K562 (cell line): Measurements from ENCODE around the gene SLC4A2. TPM values are rescaled to one million over a fixed set of nuclear protein-coding genes. Genes with fewer than 3 reads are reported as not detected.

Experiments used
- BRD4 ChIP-seq: fragments of 200-600 bp; sonication (generic); IDR thresholded peaks from 2 replicates; pipeline ENCODE4 v1.6.1; 2017; ENCODE audit warnings: inconsistent platforms
- CCNT2 ChIP-seq: IDR thresholded peaks from 2 replicates; pipeline ENCODE4 v1.6.1; 2011; ENCODE audit warnings: borderline replicate concordance, low read depth, mild to moderate bottlenecking, moderate library complexity, mixed read lengths, low read length; ENCODE audit not compliant: insufficient read length; ENCODE audit errors: extremely low read depth
- DACH1 ChIP-seq: fragments of 450-650 bp; IDR thresholded peaks from 2 replicates; pipeline ENCODE4 v1.6.1; 2018; ENCODE audit not compliant: partially characterized antibody
- DIDO1 ChIP-seq: fragments of 450-650 bp; IDR thresholded peaks from 2 replicates; pipeline ENCODE4 v1.6.1; 2016; ENCODE audit warnings: low read depth, missing biosample characterization, missing genetic modification characterization
- ERF ChIP-seq: fragments of 450-650 bp; formaldehyde crosslinking; IDR thresholded peaks from 2 replicates; pipeline ENCODE4 v1.4.0; 2020; ENCODE audit warnings: mild to moderate bottlenecking, mixed read lengths
- HEY1 ChIP-seq: fragments of 250-450 bp; sonication (Bioruptor Pico); IDR thresholded peaks from 2 replicates; pipeline ENCODE4 v1.5.0; 2020; ENCODE audit warnings: mild to moderate bottlenecking, moderate library complexity, borderline replicate concordance
- IRF2 ChIP-seq: sonication (generic); formaldehyde crosslinking; IDR thresholded peaks from 2 replicates; pipeline ENCODE4 v1.8.1; 2022; ENCODE audit warnings: mild to moderate bottlenecking, missing genetic modification reagents
- KDM5B ChIP-seq: fragments of 200-600 bp; sonication (generic); IDR thresholded peaks from 2 replicates; pipeline ENCODE4 v1.6.1; 2012; ENCODE audit warnings: low read depth, mild to moderate bottlenecking, moderate library complexity, low read length, control low read depth, inconsistent platforms; ENCODE audit not compliant: insufficient replicate concordance
- MLX ChIP-seq, 2 experiments: fragments of 450-650 bp in 1 of 2; sonication (generic) in 1 of 2; formaldehyde crosslinking; conservative IDR thresholded peaks; 2 replicates each; pipeline versions ENCODE4 v1.4.0 to v1.8.1; 2020 to 2022; ENCODE audit warnings: mild to moderate bottlenecking in 1 of 2, missing genetic modification reagents in 1 of 2
- MTA2 ChIP-seq: fragments of 450-650 bp; IDR thresholded peaks from 2 replicates; pipeline ENCODE4 v1.6.1; 2016; ENCODE audit warnings: low read depth
- OTX1 ChIP-seq: fragments of 450-650 bp; formaldehyde crosslinking; IDR thresholded peaks from 2 replicates; pipeline ENCODE4 v1.4.0; 2022; ENCODE audit warnings: mild to moderate bottlenecking
- PHB ChIP-seq: fragments of 250-450 bp; sonication (Bioruptor Pico); IDR thresholded peaks from 2 replicates; pipeline ENCODE4 v1.5.0; 2021
- PPARD ChIP-seq: fragments of 250-450 bp; sonication (Bioruptor Pico); IDR thresholded peaks from 2 replicates; pipeline ENCODE4 v1.8.0; 2022; ENCODE audit warnings: inconsistent platforms, mild to moderate bottlenecking, moderate library complexity
- SRSF9 ChIP-seq: fragments of 200-400 bp; formaldehyde crosslinking; IDR thresholded peaks from 2 replicates; pipeline ENCODE4 v1.6.1; 2017; ENCODE audit warnings: low read depth, low read length, borderline replicate concordance
- THRAP3 ChIP-seq: fragments of 450-650 bp; IDR thresholded peaks from 2 replicates; pipeline ENCODE4 v1.6.1; 2016; ENCODE audit warnings: mild to moderate bottlenecking, inconsistent platforms, borderline replicate concordance
- TOE1 ChIP-seq, 2 experiments: fragments of 450-650 bp in 1 of 2; sonication (generic) in 1 of 2; formaldehyde crosslinking in 1 of 2; IDR thresholded peaks; 2 replicates each; pipeline versions ENCODE4 v1.7.1 to v1.8.0; 2016 to 2022; ENCODE audit warnings: borderline replicate concordance in 2 of 2, mild to moderate bottlenecking in 2 of 2, antibody characterized with exemption in 1 of 2, inconsistent platforms in 1 of 2, low read depth in 1 of 2, missing genetic modification reagents in 1 of 2, moderate library complexity in 1 of 2
- ZKSCAN1 ChIP-seq: fragments of 150-350 bp; IDR thresholded peaks from 2 replicates; pipeline ENCODE4 v1.6.1; 2016; ENCODE audit warnings: low read depth, low read length
- ZKSCAN8 ChIP-seq: fragments of 200-800 bp; sonication (Bioruptor generic); IDR thresholded peaks from 2 replicates; pipeline ENCODE4 v1.6.1; 2016; ENCODE audit warnings: missing genetic modification characterization, missing compliant biosample characterization
- ZZZ3 ChIP-seq: fragments of 450-650 bp; IDR thresholded peaks from 2 replicates; pipeline ENCODE4 v1.6.1; 2016; ENCODE audit warnings: antibody characterized with exemption, mild to moderate bottlenecking, moderate library complexity
- polyA plus RNA-seq, 8 experiments: library from polyadenylated mRNA; depleted of rRNA in 4 of 8; stranded (reverse) in 5 of 8; unstranded in 3 of 8; fragments of >200 nt; fragmentation: Nextera tagmentation in 2 of 8; fragmentation: Illumina TruSeq in 1 of 8; extraction: Ambion mirVana in 2 of 8; extraction: Trizol in 1 of 8; gene quantifications; 2 replicates each; pipeline versions ENCODE4 v1.2.1 to v1.2.3, GENCODE V29; 2011 to 2014; ENCODE audit warnings: inconsistent platforms in 1 of 8, missing spikeins in 1 of 8
- total RNA-seq, 7 experiments: library from RNA; depleted of rRNA in 6 of 7; stranded (reverse); fragments of >200 nt in 6 of 7; fragmentation: Illumina TruSeq in 2 of 7; extraction: Trizol in 2 of 7; gene quantifications; 2 replicates each; pipeline versions ENCODE4 v1.2.1 to v1.2.3, GENCODE V29; 2011 to 2021; ENCODE audit warnings: low replicate concordance in 1 of 7
- TF ChIP-seq, protein P1 (sequence below): fragments of 250-450 bp; sonication (Bioruptor Pico); IDR thresholded peaks from 2 replicates; pipeline ENCODE4 v1.5.0; 2021
- TF ChIP-seq, protein P2 (sequence below): fragments of 450-650 bp; IDR thresholded peaks from 2 replicates; pipeline ENCODE4 v1.7.1; 2018; ENCODE audit warnings: mild to moderate bottlenecking, low read depth; ENCODE audit not compliant: partially characterized antibody
- TF ChIP-seq, protein P3 (sequence below): fragments of 450-650 bp; formaldehyde crosslinking; IDR thresholded peaks from 2 replicates; pipeline ENCODE4 v1.4.0; 2020; ENCODE audit warnings: mild to moderate bottlenecking

The SLC4A2 gene
- total and polyA plus RNA-seq, 9 of the 15 experiments (the other 6 are each of a cell fraction or from before 2014, with no cell fraction given), result 11.4 to 375 (median 130) TPM

DNA sequence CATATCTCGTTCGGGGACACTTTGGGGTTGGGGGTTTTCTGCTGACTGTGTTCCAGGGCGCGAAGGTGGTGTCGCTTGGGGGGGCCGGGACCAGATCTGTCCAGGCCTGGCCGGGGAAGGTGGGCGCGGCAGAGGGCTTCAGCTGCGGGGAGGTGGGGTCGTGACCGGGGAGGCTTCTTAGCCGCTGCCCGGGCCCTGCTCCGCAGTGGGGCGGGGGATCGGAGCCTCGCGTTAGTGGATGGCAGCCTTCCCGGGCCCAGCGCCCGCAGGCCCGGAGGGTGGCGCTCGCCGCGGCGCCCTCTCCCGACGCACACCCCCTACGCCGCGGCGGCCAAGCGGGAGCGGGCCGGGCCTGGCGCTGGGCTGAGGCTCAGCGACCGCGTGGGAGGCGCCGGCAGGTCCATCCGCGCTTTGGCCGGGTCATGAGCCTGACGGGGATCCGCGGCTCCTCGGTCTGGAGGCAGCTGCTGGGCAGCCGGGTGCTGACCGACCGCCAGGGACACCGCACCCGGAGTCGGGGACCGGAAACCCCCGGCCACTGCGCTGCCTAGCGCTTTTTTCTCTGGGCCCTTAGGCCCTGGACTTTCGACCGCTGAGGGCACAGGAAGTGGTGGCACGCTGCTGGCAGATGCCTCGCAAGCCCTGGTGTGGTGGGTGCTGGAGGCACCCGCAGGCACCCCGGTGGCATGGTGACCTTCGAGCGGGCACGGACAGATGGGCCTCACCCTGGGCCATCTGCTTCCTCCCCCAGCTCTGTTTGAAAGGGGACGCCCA, 28.0 kb downstream of the SLC4A2 start (continued):
- no peak for TF ChIP-seq THRAP3
- peak; percentile 85 for TF ChIP-seq CCNT2
- no peak for TF ChIP-seq SRSF9
- TF ChIP-seq HEY1 (CRISPR knock-in tag), result no peak
- TF ChIP-seq KDM5B, result peak; percentile 49
- TF ChIP-seq ZKSCAN1, result no peak; the same call in 1 of the 2 replicates
- TF ChIP-seq, protein P1, sequence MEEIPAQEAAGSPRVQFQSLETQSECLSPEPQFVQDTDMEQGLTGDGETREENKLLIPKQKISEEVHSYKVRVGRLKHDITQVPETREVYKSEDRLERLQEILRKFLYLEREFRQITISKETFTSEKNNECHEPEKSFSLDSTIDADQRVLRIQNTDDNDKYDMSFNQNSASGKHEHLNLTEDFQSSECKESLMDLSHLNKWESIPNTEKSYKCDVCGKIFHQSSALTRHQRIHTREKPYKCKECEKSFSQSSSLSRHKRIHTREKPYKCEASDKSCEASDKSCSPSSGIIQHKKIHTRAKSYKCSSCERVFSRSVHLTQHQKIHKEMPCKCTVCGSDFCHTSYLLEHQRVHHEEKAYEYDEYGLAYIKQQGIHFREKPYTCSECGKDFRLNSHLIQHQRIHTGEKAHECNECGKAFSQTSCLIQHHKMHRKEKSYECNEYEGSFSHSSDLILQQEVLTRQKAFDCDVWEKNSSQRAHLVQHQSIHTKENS (CRISPR knock-in tag), result no peak
- 0 out of 4 replicates have a peak, but pooled peaks of 1 of the 2 experiments have one; percentile 70 for TF ChIP-seq MLX (CRISPR knock-in tag; conservative IDR thresholded peaks at IDR 0.05)
- 0 out of 2 replicates have a peak, but pooled peaks have one; percentile 40 for TF ChIP-seq OTX1 (CRISPR knock-in tag)
- 0 out of 2 replicates have a peak, but pooled peaks have one; percentile 20 for TF ChIP-seq PHB (CRISPR knock-in tag)
- TF ChIP-seq ZKSCAN8 (CRISPR knock-in tag), result no peak
- TF ChIP-seq MTA2, result no peak
- TF ChIP-seq, protein P2, sequence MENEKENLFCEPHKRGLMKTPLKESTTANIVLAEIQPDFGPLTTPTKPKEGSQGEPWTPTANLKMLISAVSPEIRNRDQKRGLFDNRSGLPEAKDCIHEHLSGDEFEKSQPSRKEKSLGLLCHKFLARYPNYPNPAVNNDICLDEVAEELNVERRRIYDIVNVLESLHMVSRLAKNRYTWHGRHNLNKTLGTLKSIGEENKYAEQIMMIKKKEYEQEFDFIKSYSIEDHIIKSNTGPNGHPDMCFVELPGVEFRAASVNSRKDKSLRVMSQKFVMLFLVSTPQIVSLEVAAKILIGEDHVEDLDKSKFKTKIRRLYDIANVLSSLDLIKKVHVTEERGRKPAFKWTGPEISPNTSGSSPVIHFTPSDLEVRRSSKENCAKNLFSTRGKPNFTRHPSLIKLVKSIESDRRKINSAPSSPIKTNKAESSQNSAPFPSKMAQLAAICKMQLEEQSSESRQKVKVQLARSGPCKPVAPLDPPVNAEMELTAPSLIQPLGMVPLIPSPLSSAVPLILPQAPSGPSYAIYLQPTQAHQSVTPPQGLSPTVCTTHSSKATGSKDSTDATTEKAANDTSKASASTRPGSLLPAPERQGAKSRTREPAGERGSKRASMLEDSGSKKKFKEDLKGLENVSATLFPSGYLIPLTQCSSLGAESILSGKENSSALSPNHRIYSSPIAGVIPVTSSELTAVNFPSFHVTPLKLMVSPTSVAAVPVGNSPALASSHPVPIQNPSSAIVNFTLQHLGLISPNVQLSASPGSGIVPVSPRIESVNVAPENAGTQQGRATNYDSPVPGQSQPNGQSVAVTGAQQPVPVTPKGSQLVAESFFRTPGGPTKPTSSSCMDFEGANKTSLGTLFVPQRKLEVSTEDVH, result no peak
- peak; percentile 76; the same call in 1 of the 2 replicates for TF ChIP-seq BRD4
- TF ChIP-seq DIDO1, result no peak
- no peak for TF ChIP-seq IRF2 (CRISPR knock-in tag)
- no peak for TF ChIP-seq ZZZ3
- TF ChIP-seq, protein P3, sequence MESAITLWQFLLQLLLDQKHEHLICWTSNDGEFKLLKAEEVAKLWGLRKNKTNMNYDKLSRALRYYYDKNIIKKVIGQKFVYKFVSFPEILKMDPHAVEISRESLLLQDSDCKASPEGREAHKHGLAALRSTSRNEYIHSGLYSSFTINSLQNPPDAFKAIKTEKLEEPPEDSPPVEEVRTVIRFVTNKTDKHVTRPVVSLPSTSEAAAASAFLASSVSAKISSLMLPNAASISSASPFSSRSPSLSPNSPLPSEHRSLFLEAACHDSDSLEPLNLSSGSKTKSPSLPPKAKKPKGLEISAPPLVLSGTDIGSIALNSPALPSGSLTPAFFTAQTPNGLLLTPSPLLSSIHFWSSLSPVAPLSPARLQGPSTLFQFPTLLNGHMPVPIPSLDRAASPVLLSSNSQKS (CRISPR knock-in tag), result no peak
- TF ChIP-seq DACH1, result no peak
- TF ChIP-seq PPARD, result no peak
- no peak; the same call in 1 of the 2 replicates for TF ChIP-seq TOE1 (IDR thresholded peaks at IDR 0.05; ENCODE audit: borderline replicate concordance)
- no peak for TF ChIP-seq TOE1 (CRISPR knock-in tag; IDR thresholded peaks at IDR 0.05; ENCODE audit: borderline replicate concordance, low read depth)
- TF ChIP-seq ERF (CRISPR knock-in tag), result no peak
